Measurements from ENCODE around the gene LAMA5.

Gene LAMA5

GRCh38 chr20:62386383-62387218 lies 19.5 kb upstream of the LAMA5 start, which contains the start of gene RPS21:
RPS21 (plus strand) TSS chr20:62387103; CDS start chr20:62387339, 236 bp downstream.
- Histone ChIP-seq H3K4me2 (ENCODE audit: low read length) (peak within 1 kb of the TSS; percentile 95), H3K27ac (ENCODE audit: low read length) (peak within 1 kb of the TSS; percentile 60), H2AFZ (ENCODE audit: low read depth, low read length) (no peak within 1 kb of the TSS), H3K79me2 (ENCODE audit: low read length) (peaks cover 56% of the 10 kb centered on the region), H4K20me1 (ENCODE audit: insufficient read depth, low read length) (peaks cover 17% of the 10 kb centered on the region; the same call in 1 of the 2 replicates), H3K36me3 (replicated peaks; ENCODE audit: low read depth, low read length) (peaks cover 38% of the 10 kb centered on the region), H3K27me3 (ENCODE audit: low read depth, low read length) (no peaks in the 10 kb centered on the region), H3K4me1 (ENCODE audit: low read length) (peaks cover 17% of the 10 kb centered on the region), H3K9me3 (ENCODE audit: insufficient read depth, low read length) (no peaks in the 10 kb centered on the region), H3K4me3 (ENCODE audit: low read length) (peak within 1 kb of the TSS; percentile 99), H3K9ac (ENCODE audit: low read length) (peak within 1 kb of the TSS; percentile 98)
- TF ChIP-seq CTCF (IDR thresholded peaks at IDR 0.05; ENCODE audit: low read depth, low read length), result no peak
- no peak for TF ChIP-seq EZH2phosphoT487 (IDR thresholded peaks at IDR 0.05; ENCODE audit: low read depth)

GRCh38 chr20:62382306-62383198 lies 15.4 kb upstream of the LAMA5 start:
- Histone ChIP-seq H3K27me3 (ENCODE audit: low read depth, low read length) (no peaks in the 10 kb centered on the region), H3K4me2 (ENCODE audit: low read length) (no peak overlapping the region), H2AFZ (ENCODE audit: low read depth, low read length) (no peak overlapping the region), H3K9ac (ENCODE audit: low read length) (no peak overlapping the region), H3K4me1 (ENCODE audit: low read length) (peaks cover 5% of the 10 kb centered on the region), H3K36me3 (replicated peaks; ENCODE audit: low read depth, low read length) (peaks cover 13% of the 10 kb centered on the region), H4K20me1 (ENCODE audit: insufficient read depth, low read length) (peaks cover 3% of the 10 kb centered on the region; the same call in 1 of the 2 replicates), H3K27ac (ENCODE audit: low read length) (no peak overlapping the region), H3K79me2 (ENCODE audit: low read length) (peaks cover 34% of the 10 kb centered on the region), H3K4me3 (ENCODE audit: low read length) (no peak overlapping the region), H3K9me3 (ENCODE audit: insufficient read depth, low read length) (no peaks in the 10 kb centered on the region)
- TF ChIP-seq EZH2phosphoT487 (IDR thresholded peaks at IDR 0.05; ENCODE audit: low read depth) (no peak), CTCF (IDR thresholded peaks at IDR 0.05; ENCODE audit: low read depth, low read length) (peak; percentile 89)

- peaks cover 5% of the 10 kb centered on the region for H3K4me1 ChIP-seq (ENCODE audit: low read length)
- TF ChIP-seq EZH2phosphoT487 (IDR thresholded peaks at IDR 0.05; ENCODE audit: low read depth) (no peak), CTCF (IDR thresholded peaks at IDR 0.05; ENCODE audit: low read depth, low read length) (no peak)
- no peaks in the 10 kb centered on the region for H4K20me1 ChIP-seq (ENCODE audit: insufficient read depth, low read length)
- H3K4me2 ChIP-seq (ENCODE audit: low read length), result no peak overlapping the region
- H2AFZ ChIP-seq (ENCODE audit: low read depth, low read length), result no peak overlapping the region
- no peak overlapping the region for H3K27ac ChIP-seq (ENCODE audit: low read length)
- peaks cover 27% of the 10 kb centered on the region for H3K79me2 ChIP-seq (ENCODE audit: low read length)
- no peak overlapping the region for H3K9ac ChIP-seq (ENCODE audit: low read length)
- H3K9me3 ChIP-seq (ENCODE audit: insufficient read depth, low read length), result no peaks in the 10 kb centered on the region
- H3K4me3 ChIP-seq (ENCODE audit: low read length), result no peak overlapping the region
- peaks cover 10% of the 10 kb centered on the region for H3K36me3 ChIP-seq (replicated peaks; ENCODE audit: low read depth, low read length)
- no peaks in the 10 kb centered on the region for H3K27me3 ChIP-seq (ENCODE audit: low read depth, low read length)
Observed at GRCh38 chr20:62381842-62382241, 14.7 kb upstream of the LAMA5 start.

All from OCI-LY3 (cell line).